Esophagus (tissue), 2 donors: ENCODE measurements around the gene OLR1. TPM values are rescaled to one million over a fixed set of nuclear protein-coding genes. Genes with fewer than 3 reads are reported as not detected.

ENCODE experiments used
- H3K27ac ChIP-seq, 2 donors: one replicate each; pipeline ENCODE4 v1.5.1; 2013; ENCODE audit warnings: low read depth in 2 of 2, mild to moderate bottlenecking in 2 of 2, inconsistent platforms in 1 of 2, low read length in 1 of 2, moderate library complexity in 1 of 2
- H3K27me3 ChIP-seq, 2 donors: one replicate each; pipeline ENCODE4 v1.6.1; 2013; ENCODE audit warnings: low read length in 2 of 2, control low read depth in 1 of 2, mild to moderate bottlenecking in 1 of 2; ENCODE audit not compliant: insufficient read depth in 2 of 2, control insufficient read depth in 1 of 2
- H3K36me3 ChIP-seq, 2 donors: one replicate each; pipeline ENCODE4 v1.6.1; 2013; ENCODE audit warnings: low read length in 1 of 2; ENCODE audit not compliant: control insufficient read depth in 2 of 2, insufficient read depth in 2 of 2
- H3K4me1 ChIP-seq, 2 donors: one replicate each; pipeline ENCODE4 v1.6.1; 2013; ENCODE audit warnings: low read length in 1 of 2; ENCODE audit not compliant: control insufficient read depth in 2 of 2, insufficient read depth in 2 of 2
- H3K4me3 ChIP-seq, 2 donors: one replicate each; pipeline ENCODE4 v1.5.1; 2013; ENCODE audit warnings: low read length in 2 of 2, mild to moderate bottlenecking in 2 of 2, low read depth in 1 of 2, moderate library complexity in 1 of 2
- H3K9me3 ChIP-seq, 2 donors: one replicate each; pipeline ENCODE4 v1.6.1; 2013; ENCODE audit warnings: mild to moderate bottlenecking in 2 of 2, low read depth in 1 of 2, low read length in 1 of 2, moderate library complexity in 1 of 2; ENCODE audit not compliant: control insufficient read depth in 2 of 2, insufficient read depth in 1 of 2
- WGBS, 2 donors: extraction: QIAGEN DNeasy Blood & Tissue Kit; methylation state at CpG; one replicate each; pipeline ENCODE4 v1.1.7; 2013; 5-methylcytosine and 5-hydroxymethylcytosine counted together
- polyA plus RNA-seq, 2 donors: library from polyadenylated mRNA; stranded (reverse); fragments of 200-250 nt; gene quantifications; one replicate each; pipeline ENCODE4 v1.2.3, GENCODE V29; 2013
- donor health status: healthy with polysubstance abuse.
- donor health status: Bipolar disorder and iron deficiency.

The OLR1 gene
- polyA plus RNA-seq, 2 donors: 0.14 to 0.20 TPM

DNA sequence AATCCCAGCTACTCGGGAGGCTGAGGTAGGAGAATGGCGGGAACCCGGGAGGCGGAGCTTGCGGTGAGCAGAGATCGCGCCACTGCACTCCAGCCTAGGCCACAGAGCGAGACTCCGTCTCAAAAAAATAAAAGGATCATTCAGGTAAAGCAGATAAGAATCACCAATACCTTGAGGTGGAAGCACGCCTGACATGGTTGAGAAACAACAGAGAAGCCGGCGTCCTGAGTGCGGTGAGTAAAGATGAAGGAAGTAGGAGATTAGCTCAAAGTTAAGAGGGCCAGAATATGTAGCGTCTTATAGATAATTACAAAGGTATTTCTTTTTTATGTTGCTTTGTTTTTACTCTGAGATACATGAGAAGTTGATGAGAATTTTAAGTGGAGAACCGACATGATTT lies 56.6 kb downstream of the OLR1 start:
- H3K36me3 ChIP-seq: no peaks in the 10 kb centered on the region
- no peak overlapping the region for H3K4me3 ChIP-seq
- H3K4me1 ChIP-seq: no peaks in the 10 kb centered on the region
- H3K27ac ChIP-seq: no peak overlapping the region
- no peaks in the 10 kb centered on the region for H3K9me3 ChIP-seq
- H3K27me3 ChIP-seq: no peaks in the 10 kb centered on the region
- WGBS, 2 donors: 89 to 91% methylated on average over 15 of the region's 15 CpGs

DNA sequence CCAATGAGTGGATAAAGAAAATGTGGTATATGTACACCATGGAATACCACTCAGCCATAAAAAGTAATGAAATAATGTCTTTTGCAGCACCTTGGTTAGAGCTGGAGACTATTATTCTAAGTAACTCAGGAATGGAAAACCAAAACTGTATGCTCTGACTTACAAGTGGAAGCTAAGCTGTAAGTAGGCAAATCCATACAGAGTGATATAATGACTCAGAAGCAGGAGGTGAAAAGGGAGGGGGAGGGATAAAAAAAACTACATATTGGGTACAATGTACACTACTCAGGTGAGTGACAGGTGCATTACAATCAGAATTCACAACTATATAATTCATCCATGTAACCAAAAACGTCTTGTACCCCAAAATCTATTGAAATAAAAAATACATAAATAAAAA lies 58.0 kb downstream of the OLR1 start:
- no peaks in the 10 kb centered on the region for H3K27me3 ChIP-seq
- no peaks in the 10 kb centered on the region for H3K36me3 ChIP-seq
- WGBS, 2 donors: 56 to 67% methylated on average over 1 of the region's 1 CpG
- H3K4me1 ChIP-seq: no peaks in the 10 kb centered on the region
- H3K9me3 ChIP-seq: no peaks in the 10 kb centered on the region
- no peak overlapping the region for H3K27ac ChIP-seq
- no peak overlapping the region for H3K4me3 ChIP-seq

GRCh38 chr12:10113075-10113474 lies 58.9 kb downstream of the OLR1 start:
- H3K4me1 ChIP-seq: no peaks in the 10 kb centered on the region
- H3K27ac ChIP-seq: no peak overlapping the region
- H3K27me3 ChIP-seq: no peaks in the 10 kb centered on the region
- H3K9me3 ChIP-seq: no peaks in the 10 kb centered on the region
- H3K4me3 ChIP-seq: no peak overlapping the region
- no peaks in the 10 kb centered on the region for H3K36me3 ChIP-seq
- WGBS, 2 donors: 78 to 85% methylated on average over 1 of the region's 1 CpG

DNA sequence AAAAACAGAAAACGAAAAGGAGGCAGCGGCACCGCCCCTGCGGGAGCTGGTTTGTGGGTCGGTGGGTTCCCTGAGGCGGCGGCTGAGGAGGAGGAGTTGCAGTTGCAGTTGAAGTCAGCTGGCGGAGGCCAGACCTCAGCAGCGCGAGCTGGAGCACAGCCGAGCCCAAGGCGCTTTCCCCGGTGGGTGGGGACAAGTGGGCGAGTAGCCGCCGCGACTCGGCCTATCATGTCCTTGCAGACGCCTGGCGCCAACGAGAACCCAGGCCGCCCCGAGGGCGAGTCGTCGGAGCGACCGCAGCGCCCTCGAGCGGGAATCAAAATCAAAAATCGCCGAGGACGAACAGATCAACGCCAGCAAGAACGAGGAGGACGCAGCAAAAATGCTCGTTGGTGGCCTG lies 60.5 kb downstream of the OLR1 start:
- WGBS, 2 donors: 87 to 91% methylated on average over 38 of the region's 38 CpGs
- no peaks in the 10 kb centered on the region for H3K4me1 ChIP-seq

GRCh38 chr12:10110256-10110844 lies 61.6 kb downstream of the OLR1 start:
- Histone ChIP-seq H3K4me3 (no peak overlapping the region), H3K27ac (no peak overlapping the region), H3K4me1 (no peaks in the 10 kb centered on the region), H3K9me3 (no peaks in the 10 kb centered on the region), H3K27me3 (no peaks in the 10 kb centered on the region), H3K36me3 (no peaks in the 10 kb centered on the region)
- 90 to 92% methylated on average over 2 of the region's 2 CpGs for WGBS, 2 donors

More for the DNA sequence above, 60.5 kb downstream of the OLR1 start:
- Histone ChIP-seq H3K27ac (no peak overlapping the region), H3K27me3 (no peaks in the 10 kb centered on the region), H3K9me3 (no peaks in the 10 kb centered on the region), H3K4me3 (no peak overlapping the region), H3K36me3 (no peaks in the 10 kb centered on the region)

Other genes with a start within 250 kb of the OLR1 start
- gene CLEC2A, start 239.8 kb downstream of the OLR1 start, polyA plus RNA-seq: not detected
- gene CLEC12A, start 200.7 kb downstream of the OLR1 start, polyA plus RNA-seq: under 1 TPM; 0.16 to 0.32 TPM
- gene CLEC1B, start 173.0 kb downstream of the OLR1 start, polyA plus RNA-seq: not detected
- gene CLEC12B, start 161.5 kb downstream of the OLR1 start, polyA plus RNA-seq: under 1 TPM in 1 of 2 donors, not detected in 1; 0.09 TPM
- gene CLEC9A, start 141.4 kb downstream of the OLR1 start, polyA plus RNA-seq: under 1 TPM in 1 of 2 donors, not detected in 1; 0.13 TPM
- gene CLEC1A, start 73.1 kb downstream of the OLR1 start, polyA plus RNA-seq: 1 to 10 TPM; 1.2 to 1.4 TPM
- 1 to 10 TPM; 4.6 to 7.3 TPM for gene CLEC7A, start 41.9 kb downstream of the OLR1 start, polyA plus RNA-seq
- gene TMEM52B, start 6.9 kb upstream of the OLR1 start, polyA plus RNA-seq: under 1 TPM; 0.04 TPM
- gene GABARAPL1, start 40.7 kb upstream of the OLR1 start, polyA plus RNA-seq: 10 to 100 TPM; 15.0 to 25.3 TPM
- gene KLRD1, start 135.7 kb upstream of the OLR1 start, polyA plus RNA-seq: under 1 TPM; 0.16 to 0.46 TPM
- gene KLRK1, start 217.9 kb upstream of the OLR1 start, polyA plus RNA-seq: 1 to 10 TPM; 2.7 to 3.8 TPM
- gene KLRC4, start 237.6 kb upstream of the OLR1 start, polyA plus RNA-seq: under 1 TPM in 1 of 2 donors, not detected in 1; 0.04 TPM
- under 1 TPM; 0.06 to 0.18 TPM for gene KLRC3, start 248.5 kb upstream of the OLR1 start, polyA plus RNA-seq